Natural killer cell (primary cell): ENCODE results near the gene SMPD1. TPM values are rescaled to one million over a fixed set of nuclear protein-coding genes. Genes with fewer than 3 reads are reported as not detected.

Source experiments
- ATAC-seq, 3 donors: fragments of 150-1000 bp in 2 of 3; fragments of 200-7000 bp in 1 of 3; cut with Tn5 transposase; 1 replicate in 1 of 3; 2 replicates in 2 of 3; pipeline ENCODE4 v1.10.0; 2021; ENCODE audit warnings: mild to moderate bottlenecking in 2 of 3, moderate library complexity in 2 of 3
- DNase-seq, 2 donors: peaks; one replicate each; pipeline versions ENCODE4 v3.0.0 to v3.0.0-alpha.2; 2013 to 2021; ENCODE audit warnings: mixed read lengths in 1 of 2
- H3K27ac ChIP-seq: one replicate; pipeline ENCODE4 v1.5.1; 2013; ENCODE audit warnings: mild to moderate bottlenecking, low read length
- H3K27me3 ChIP-seq: one replicate; pipeline ENCODE4 v1.6.1; 2013; ENCODE audit warnings: low read length; ENCODE audit not compliant: control insufficient read depth, insufficient read depth
- H3K36me3 ChIP-seq: one replicate; pipeline ENCODE4 v1.6.1; 2013; ENCODE audit warnings: low read length; ENCODE audit not compliant: control insufficient read depth, insufficient read depth
- H3K4me1 ChIP-seq: one replicate; pipeline ENCODE4 v1.6.1; 2013; ENCODE audit warnings: low read length; ENCODE audit not compliant: control insufficient read depth, insufficient read depth
- H3K4me3 ChIP-seq: one replicate; pipeline ENCODE4 v1.5.1; 2013; ENCODE audit warnings: low read length
- H3K9me3 ChIP-seq: one replicate; pipeline ENCODE4 v1.6.1; 2013; ENCODE audit warnings: low read length; ENCODE audit not compliant: control insufficient read depth, insufficient read depth
- H3K27ac Mint-ChIP-seq, 2 donors: one replicate each; pipeline ENCODE4 v1.8.0; 2022; ENCODE audit warnings: mild to moderate bottlenecking in 2 of 2, mixed read lengths in 2 of 2, moderate library complexity in 1 of 2
- H3K27me3 Mint-ChIP-seq, 2 donors: one replicate each; pipeline ENCODE4 v1.8.0; 2022; ENCODE audit warnings: low read depth in 2 of 2, mixed read lengths in 2 of 2
- H3K36me3 Mint-ChIP-seq: one replicate; pipeline ENCODE4 v1.8.0; 2022; ENCODE audit warnings: mixed read lengths
- H3K4me1 Mint-ChIP-seq, 2 donors: one replicate each; pipeline ENCODE4 v1.8.0; 2022; ENCODE audit warnings: mixed read lengths in 2 of 2
- H3K4me3 Mint-ChIP-seq: one replicate; pipeline ENCODE4 v1.8.0; 2022; ENCODE audit warnings: mild to moderate bottlenecking, moderate library complexity, mixed read lengths
- H3K9me3 Mint-ChIP-seq, 2 donors: one replicate each; pipeline ENCODE4 v1.8.0; 2022; ENCODE audit warnings: mixed read lengths in 2 of 2
- CTCF ChIP-seq: fragments of 200-600 bp; IDR thresholded peaks from one replicate; pipeline ENCODE4 v1.8.0; 2022; ENCODE audit warnings: antibody characterized with exemption
- WGBS: methylation state at CpG from one replicate; pipeline ENCODE4 v1.1.7; 2013; ENCODE audit warnings: missing lambda C conversion rate; ENCODE audit not compliant: insufficient coverage; 5-methylcytosine and 5-hydroxymethylcytosine counted together
- intact Hi-C: fragments of 100-400 bp; cut with micrococcal nuclease; formaldehyde crosslinking; loops from one replicate; pipeline ENCODE4 v1.14.2; 2022
- total RNA-seq, 4 donors: library from RNA; stranded (reverse); fragments of 120-200 nt in 1 of 4; gene quantifications; one replicate each; pipeline versions ENCODE4 v1.2.3 to v1.2.4, GENCODE V29; 2013 to 2022

SMPD1 gene
- total RNA-seq, 3 donors from 2014 or later (not counting 1 experiment from before 2014, with no cell fraction given): 52.7 to 63.3 (median 56.1) TPM

- ATAC-seq: peak; percentile 24 to 71 (median 33)
- no peak overlapping the region for H3K27ac Mint-ChIP-seq
- Histone ChIP-seq H3K9me3 (no peaks in the 10 kb centered on the region), H3K27ac (no peak overlapping the region), H3K4me1 (peaks cover 17% of the 10 kb centered on the region), H3K36me3 (no peaks in the 10 kb centered on the region), H3K27me3 (no peaks in the 10 kb centered on the region), H3K4me3 (no peak overlapping the region)
- no peaks in the 10 kb centered on the region for H3K36me3 Mint-ChIP-seq
- H3K9me3 Mint-ChIP-seq: no peaks in the 10 kb centered on the region
- H3K27me3 Mint-ChIP-seq: no peaks in the 10 kb centered on the region
- H3K4me3 Mint-ChIP-seq: no peak overlapping the region
- TF ChIP-seq CTCF: no peak
- peak in 1 of 2 donors; percentile 34 for DNase-seq
- H3K4me1 Mint-ChIP-seq: no peaks in the 10 kb centered on the region
- 33% methylated on average over 3 of the region's 3 CpGs for WGBS
- intact Hi-C loops: no loop called here
Observed at GRCh38 chr11:6437993-6438392, 47.7 kb downstream of the SMPD1 start.

GRCh38 chr11:6438979-6439571 lies 48.8 kb downstream of the SMPD1 start:
- Mint-ChIP-seq H3K27ac (no peak overlapping the region), H3K9me3 (no peaks in the 10 kb centered on the region), H3K4me1 (no peaks in the 10 kb centered on the region), H3K4me3 (no peak overlapping the region), H3K27me3 (no peaks in the 10 kb centered on the region), H3K36me3 (no peaks in the 10 kb centered on the region)
- Histone ChIP-seq H3K27ac (no peak overlapping the region), H3K36me3 (no peaks in the 10 kb centered on the region), H3K4me1 (peaks cover 17% of the 10 kb centered on the region), H3K9me3 (no peaks in the 10 kb centered on the region), H3K4me3 (no peak overlapping the region), H3K27me3 (no peaks in the 10 kb centered on the region)
- intact Hi-C loops: no loop called here
- ATAC-seq (peak in 2 of 3 donors; percentile 31 to 50), DNase-seq (peak in 1 of 2 donors; percentile 70)
- TF ChIP-seq CTCF: no peak
- 10% methylated on average over 1 of the region's 1 CpG for WGBS

- 96% methylated on average over 3 of the region's 3 CpGs for WGBS
- Mint-ChIP-seq H3K4me3 (no peak within 1 kb of the TSS), H3K9me3 (no peaks in the 10 kb centered on the region)
Observed at GRCh38 chr11:6440906-6441358, 50.7 kb downstream of the SMPD1 start, which contains the start of gene HPX. TSS of gene HPX (minus strand) at chr11:6440987. CDS start at chr11:6440963, 24 bp downstream.

More at GRCh38 chr11:6440906-6441358, 50.7 kb downstream of the SMPD1 start, which contains the start of gene HPX:
- peaks cover 17% of the 10 kb centered on the region for H3K4me1 ChIP-seq
- Mint-ChIP-seq H3K27ac (no peak within 1 kb of the TSS), H3K36me3 (no peaks in the 10 kb centered on the region), H3K27me3 (no peaks in the 10 kb centered on the region), H3K4me1 (no peaks in the 10 kb centered on the region)
- H3K36me3 ChIP-seq: no peaks in the 10 kb centered on the region
- no peak within 1 kb of the TSS for H3K4me3 ChIP-seq
- no peak within 1 kb of the TSS for H3K27ac ChIP-seq
- H3K9me3 ChIP-seq: no peaks in the 10 kb centered on the region
- intact Hi-C loops: no loop called here
- DNase-seq (no peak), ATAC-seq (no peak)
- H3K27me3 ChIP-seq: no peaks in the 10 kb centered on the region
- TF ChIP-seq CTCF: no peak
